GM18867 (cell line): ENCODE measurements around the gene ELANE.

Experiments
- ATAC-seq: cut with Tn5 transposase; IDR thresholded peaks from one replicate; pipeline ENCODE4 v1.9.1; 2021; ENCODE audit warnings: mild to moderate bottlenecking, moderate library complexity; ENCODE audit not compliant: unreplicated experiment

ELANE gene

GRCh38 chr19:858868-859843 lies 7.1 kb downstream of the ELANE start, which contains the start of gene CFD:
TSS of gene CFD (plus strand) at chr19:859664. CDS start at chr19:859690, 26 bp downstream.
- no peak for ATAC-seq

DNA sequence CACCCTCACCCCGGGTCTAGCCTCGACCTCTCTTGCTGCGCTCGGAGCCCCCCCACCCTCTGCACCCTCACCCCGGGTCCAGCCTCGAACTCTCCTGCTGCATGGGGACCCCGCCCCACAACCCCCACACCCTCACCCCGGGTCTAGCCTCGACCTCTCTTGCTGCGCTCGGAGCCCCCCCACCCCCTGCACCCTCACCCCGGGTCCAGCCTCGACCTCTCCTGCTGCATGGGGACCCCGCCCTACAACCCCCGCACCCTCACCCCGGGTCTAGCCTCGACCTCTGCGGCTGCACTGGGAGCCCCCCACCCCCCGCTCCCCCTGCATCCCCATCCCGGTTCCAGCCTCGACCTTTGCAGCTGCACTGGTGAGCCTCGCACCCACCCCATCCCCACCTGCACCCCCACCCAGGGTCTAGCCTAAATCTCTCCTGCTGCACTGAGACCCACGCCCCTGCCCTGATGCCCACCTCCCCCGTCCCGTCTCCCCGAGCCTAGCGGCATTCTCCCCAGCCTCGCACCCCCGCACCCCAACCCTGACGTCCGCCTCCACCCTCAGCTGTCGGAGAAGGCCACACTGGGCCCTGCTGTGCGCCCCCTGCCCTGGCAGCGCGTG lies 9.1 kb downstream of the ELANE start:
- ATAC-seq = no peak

DNA sequence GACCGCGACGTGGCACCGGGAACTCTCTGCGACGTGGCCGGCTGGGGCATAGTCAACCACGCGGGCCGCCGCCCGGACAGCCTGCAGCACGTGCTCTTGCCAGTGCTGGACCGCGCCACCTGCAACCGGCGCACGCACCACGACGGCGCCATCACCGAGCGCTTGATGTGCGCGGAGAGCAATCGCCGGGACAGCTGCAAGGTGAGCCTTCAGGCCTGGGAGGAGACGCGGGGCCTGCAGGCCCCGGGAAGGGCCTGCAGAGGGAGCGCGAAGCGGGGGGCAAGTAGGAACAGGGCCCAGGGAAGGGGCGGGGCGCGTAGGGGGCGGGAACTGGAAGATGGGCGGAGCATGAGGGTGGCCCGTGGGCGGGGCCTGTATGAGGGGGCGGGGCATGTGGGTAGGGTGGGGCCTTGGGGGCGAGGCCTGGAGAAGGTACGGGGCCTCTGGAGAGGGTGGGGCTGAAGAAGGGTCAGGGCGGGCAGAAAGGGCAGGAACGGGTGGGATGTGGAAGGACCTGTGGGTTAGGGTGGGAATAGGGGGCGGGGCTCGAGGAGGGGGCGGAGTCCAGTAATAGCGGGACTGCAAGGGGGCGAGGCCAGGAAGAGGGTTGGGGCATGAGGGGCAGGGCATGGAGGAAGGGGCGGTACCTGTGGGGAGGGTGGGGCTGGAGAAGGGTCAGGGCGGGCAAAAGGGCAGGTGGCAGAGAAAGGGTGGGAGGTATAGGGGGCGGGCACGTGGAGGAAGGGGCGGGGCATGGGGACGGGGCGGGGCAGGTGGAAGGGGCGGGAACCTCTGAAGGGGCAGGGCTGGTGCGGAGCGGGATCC lies 9.9 kb downstream of the ELANE start:
- no peak for ATAC-seq

- no peak for ATAC-seq
Measured at GRCh38 chr19:862581-863314, 10.6 kb downstream of the ELANE start.

DNA sequence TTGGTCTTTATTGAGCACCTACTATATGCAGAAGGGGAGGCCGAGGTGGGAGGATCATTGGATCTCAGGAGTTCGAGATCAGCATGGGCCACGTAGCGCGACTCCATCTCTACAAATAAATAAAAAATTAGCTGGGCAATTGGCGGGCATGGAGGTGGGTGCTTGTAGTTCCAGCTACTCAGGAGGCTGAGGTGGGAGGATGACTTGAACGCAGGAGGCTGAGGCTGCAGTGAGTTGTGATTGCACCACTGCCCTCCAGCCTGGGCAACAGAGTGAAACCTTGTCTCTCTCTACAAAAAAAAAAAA lies 11.2 kb downstream of the ELANE start:
- no peak for ATAC-seq

GRCh38 chr19:866769-867300 lies 14.7 kb downstream of the ELANE start:
- no peak for ATAC-seq

GRCh38 chr19:867301-867793 lies 15.2 kb downstream of the ELANE start:
- no peak for ATAC-seq

DNA sequence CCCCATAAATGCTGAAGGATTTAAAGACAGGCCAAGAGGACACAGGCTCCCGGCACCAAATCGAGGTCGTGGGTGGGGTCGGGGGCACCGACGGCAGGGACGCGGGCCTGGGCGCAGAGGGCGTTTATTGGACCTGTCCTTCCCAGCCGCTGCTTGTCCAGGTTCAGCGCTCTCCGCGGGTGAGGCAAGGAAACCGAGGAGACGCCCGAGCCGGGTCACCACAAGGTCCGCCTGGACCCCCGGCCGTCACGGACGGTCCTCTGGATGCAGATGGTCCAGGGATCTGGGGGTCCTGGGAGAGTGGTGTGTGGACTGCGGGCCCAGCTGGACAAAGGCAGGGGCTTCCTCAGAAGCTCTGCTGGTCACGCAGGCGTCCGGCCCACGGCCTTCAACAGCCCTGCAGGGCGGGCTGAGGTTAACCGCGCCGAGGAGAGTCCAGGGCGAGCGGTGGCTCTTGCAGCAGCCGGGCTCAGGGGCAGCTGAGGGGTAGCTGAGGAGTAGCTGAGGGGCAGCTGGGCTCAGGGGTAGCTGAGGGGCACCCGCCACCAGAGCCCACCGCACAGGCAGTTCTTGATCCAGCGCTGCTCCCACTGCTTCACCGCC lies 15.9 kb downstream of the ELANE start:
- no peak for ATAC-seq

DNA sequence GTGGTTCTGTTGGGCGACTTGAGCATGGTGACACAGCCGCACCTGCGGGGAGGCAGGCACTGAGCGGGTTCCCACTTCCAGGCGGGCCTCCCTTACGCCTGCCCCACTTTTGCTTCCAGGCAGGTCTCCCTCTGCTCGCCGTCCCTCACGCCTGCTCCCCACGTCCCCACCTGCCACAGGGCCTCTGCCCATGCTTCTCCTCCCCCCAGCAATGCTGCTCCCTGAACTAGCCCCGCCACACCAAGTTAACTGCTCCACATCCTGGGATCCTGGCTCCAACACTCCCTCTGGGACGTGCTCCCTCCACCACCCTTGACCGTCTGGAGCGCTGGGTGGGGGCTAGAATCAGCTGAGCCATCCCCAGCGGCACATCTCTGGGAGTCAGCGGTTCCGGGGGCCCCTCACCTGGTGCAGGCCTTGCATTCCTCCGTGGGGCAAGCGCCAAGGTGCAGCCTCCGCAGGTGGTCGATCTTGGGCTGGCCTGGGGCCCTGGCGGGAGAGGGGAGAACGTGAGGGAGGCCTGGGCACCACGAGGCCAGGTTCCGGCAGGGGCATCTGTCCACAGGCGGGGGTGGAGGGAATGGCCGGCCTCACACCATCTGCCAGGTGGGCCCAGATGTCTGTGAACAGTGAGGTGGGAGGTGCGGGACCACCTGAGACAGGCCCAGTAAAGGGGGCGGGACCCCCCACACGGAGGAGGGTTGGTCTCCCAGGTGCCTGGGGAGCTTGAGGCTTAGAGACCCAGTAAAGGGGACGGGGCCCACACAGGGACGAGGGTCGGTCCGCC lies 16.5 kb downstream of the ELANE start:
- no peak for ATAC-seq

- no peak for ATAC-seq
Measured at GRCh38 chr19:869245-870177, 17.4 kb downstream of the ELANE start.

- no peak for ATAC-seq
Measured at GRCh38 chr19:870314-870713, 18.2 kb downstream of the ELANE start.

GRCh38 chr19:870963-871401 lies 18.9 kb downstream of the ELANE start:
- no peak for ATAC-seq

DNA sequence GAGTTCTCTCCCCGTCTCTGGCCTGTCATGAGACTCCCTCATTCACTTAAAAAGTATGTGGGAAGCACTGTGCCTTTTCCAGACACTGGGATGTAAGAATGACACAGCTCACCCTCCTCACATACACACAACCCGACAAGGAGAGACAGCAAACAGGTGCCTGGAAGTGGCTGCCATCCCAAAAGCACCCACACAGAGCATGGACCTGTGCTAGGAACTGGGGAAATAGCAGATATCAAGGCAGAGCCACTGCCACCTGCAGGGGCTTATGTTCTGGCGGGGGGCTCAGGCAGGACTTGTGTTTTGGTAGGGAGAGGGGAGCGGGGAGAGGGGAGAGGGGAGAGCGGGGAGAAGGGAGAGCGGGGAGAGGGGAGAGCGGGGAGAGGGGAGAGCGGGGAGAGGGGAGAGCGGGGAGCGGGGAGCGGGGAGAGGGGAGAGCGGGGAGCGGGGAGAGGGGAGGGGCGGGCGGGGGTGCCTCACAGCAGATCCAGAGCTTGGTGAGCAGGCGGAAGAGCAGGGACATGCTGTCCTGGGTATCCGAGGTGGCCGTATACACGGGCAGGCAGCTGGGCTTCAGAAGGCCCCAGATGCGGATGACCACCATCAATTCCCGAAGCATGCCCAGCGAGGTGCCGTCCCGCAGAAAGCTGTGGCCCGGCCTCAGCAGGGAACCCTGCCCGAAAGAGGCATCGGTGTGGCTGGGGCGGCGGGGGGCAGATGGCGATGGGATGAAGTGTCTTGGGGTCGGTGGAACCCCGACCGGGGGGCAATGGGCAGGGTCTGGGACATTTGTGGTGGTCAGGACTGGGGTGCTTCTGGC lies 19.6 kb downstream of the ELANE start:
- ATAC-seq = no peak

DNA sequence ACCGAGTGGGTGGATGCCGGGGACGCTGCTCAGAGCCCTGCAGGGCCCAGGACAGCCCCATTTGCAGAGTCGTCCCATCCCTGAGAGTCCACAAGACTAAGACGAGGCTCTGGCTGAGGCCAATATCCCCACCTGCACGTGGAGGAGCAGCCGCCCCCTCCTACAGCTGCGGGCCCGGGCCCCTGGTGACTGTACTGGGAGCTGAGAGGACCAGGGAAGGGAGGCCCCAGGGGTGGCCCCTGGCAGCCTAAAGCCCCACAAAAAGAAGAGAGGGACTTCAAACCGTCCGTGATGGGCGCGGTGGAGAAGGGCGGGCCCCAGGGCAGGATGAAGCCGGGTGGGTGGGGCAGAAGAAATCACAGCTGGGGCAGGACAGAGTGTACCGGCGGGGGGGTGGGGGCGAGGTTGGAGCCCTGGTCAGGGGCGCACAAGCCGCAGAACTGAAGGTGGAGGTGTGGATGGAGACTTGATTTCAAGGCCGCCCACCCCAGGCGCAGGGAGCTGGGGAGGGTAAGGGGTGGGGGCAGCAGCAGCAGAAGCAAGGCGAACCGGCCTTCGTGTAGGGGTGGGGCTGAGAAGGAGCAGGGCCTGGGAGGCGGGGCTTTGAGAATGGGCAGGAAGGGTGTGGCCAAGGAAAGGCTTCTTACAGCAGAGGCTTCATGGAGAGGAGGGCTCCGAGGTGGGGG lies 20.3 kb downstream of the ELANE start:
- peak; percentile 49 for ATAC-seq

DNA sequence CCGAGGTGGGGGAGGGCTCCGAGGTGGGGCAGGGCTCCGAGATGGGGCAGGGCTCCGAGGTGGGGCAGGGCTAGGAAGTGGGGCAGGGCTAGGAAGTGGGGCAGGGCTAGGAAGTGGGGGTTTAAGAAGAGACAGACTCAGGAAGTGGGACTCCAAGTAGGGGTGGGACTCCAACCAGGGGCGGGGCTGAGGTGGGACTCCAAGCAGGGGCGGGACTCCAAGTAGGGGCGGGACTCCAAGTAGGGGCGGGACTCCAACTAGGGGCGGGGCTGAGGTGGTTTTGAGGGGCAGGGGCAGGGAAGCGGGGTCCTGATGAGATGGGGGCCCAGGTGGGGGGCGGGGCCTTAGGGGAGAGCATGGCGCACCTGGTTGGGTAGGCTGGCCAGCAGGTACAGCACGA lies 21.0 kb downstream of the ELANE start:
- peak; percentile 39 for ATAC-seq

DNA sequence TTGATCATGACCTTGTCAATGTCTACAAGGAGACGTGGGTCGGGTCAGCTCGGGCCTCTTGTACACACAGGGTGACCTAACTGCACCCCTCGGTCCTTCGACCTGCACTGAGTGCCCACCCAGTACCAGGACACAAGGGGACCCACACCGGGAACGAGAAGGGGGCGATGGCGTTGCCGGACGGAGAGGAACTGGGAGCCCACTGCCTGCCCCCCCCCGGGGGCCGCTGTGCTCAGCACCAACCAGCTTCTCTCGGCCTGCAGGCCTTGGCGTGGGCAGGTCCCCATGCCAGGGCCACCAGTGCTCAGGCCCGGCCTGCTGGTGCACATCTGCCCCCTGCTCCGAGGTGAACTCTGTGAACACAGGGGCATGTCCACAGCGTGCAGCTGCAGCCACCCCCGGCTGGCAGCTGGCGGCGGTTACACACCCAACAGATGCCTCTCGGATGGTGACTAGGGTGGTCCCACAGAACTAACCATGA lies 21.5 kb downstream of the ELANE start:
- ATAC-seq = peak; percentile 5
